Glutamatergic neuron (in vitro differentiated cells): ENCODE measurements around the gene MAP3K5. TPM values are rescaled to one million over a fixed set of nuclear protein-coding genes. Genes with fewer than 3 reads are reported as not detected.

Source experiments
- DNase-seq: peaks from one replicate; pipeline ENCODE4 v3.0.0; 2022
- H3K27ac Mint-ChIP-seq: one replicate; pipeline ENCODE4 v1.8.0; 2020; ENCODE audit warnings: mild to moderate bottlenecking, mixed read lengths, inconsistent platforms; ENCODE audit not compliant: unreplicated experiment
- H3K27me3 Mint-ChIP-seq: one replicate; pipeline ENCODE4 v1.8.0; 2020; ENCODE audit warnings: mild to moderate bottlenecking, moderate library complexity, mixed read lengths, inconsistent platforms; ENCODE audit not compliant: unreplicated experiment
- H3K36me3 Mint-ChIP-seq: one replicate; pipeline ENCODE4 v1.8.0; 2020; ENCODE audit warnings: mild to moderate bottlenecking, mixed read lengths, inconsistent platforms; ENCODE audit not compliant: unreplicated experiment
- H3K4me1 Mint-ChIP-seq: one replicate; pipeline ENCODE4 v1.8.0; 2020; ENCODE audit warnings: mild to moderate bottlenecking, low read depth, mixed read lengths, inconsistent platforms; ENCODE audit not compliant: unreplicated experiment
- H3K4me3 Mint-ChIP-seq: one replicate; pipeline ENCODE4 v1.8.0; 2020; ENCODE audit warnings: mild to moderate bottlenecking, mixed read lengths, inconsistent platforms; ENCODE audit not compliant: unreplicated experiment
- H3K9me3 Mint-ChIP-seq: one replicate; pipeline ENCODE4 v1.8.0; 2020; ENCODE audit warnings: mild to moderate bottlenecking, moderate library complexity, mixed read lengths, inconsistent platforms; ENCODE audit not compliant: unreplicated experiment
- total RNA-seq: library from RNA; stranded (reverse); fragmentation: NEBNext Ultra II Directional; extraction: Animal tissue kit (Norgen Biotek cat#: 25700); gene quantifications from one replicate; pipeline ENCODE4 v1.2.1, GENCODE V29; 2021; ENCODE audit not compliant: unreplicated experiment
- TF ChIP-seq, protein P1 (sequence below): fragments of 200-600 bp; sonication (generic); IDR thresholded peaks from one replicate; pipeline ENCODE4 v1.5.0; 2021; ENCODE audit not compliant: partially characterized antibody, unreplicated experiment

The MAP3K5 gene
- total RNA-seq, 1 donor from 2014 or later, result 0.66 TPM

DNA sequence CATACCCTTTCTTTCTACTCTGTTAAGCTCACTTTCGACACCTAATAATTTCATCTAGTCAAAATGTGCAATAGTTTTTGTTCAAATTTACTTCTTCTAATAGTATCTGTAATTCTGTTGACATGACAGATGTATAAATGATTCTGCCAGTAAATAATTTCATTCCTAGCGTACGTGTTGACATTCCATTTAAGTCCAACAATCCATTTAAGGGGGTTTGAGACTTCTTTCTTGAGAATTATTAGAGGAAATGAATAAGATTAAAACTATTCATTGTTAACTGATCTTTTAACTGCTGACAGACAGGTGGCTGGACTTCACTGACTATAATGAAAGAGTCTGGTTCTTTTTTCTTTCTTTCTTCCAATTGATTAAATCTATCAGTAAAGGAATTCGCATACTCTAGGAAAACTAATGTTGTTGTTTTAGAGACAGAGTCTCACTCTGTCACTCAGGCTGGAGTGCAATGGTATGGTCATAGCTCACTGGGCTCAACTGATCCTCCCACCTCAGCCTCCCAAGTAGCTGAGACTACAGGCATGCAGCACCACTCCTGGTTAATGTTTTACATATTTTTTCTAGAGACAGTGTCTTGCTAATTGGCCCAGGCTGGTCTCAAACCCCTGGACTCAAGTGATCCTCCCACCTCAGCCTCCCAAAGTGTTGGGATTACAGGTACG is 55.9 kb downstream of the MAP3K5 start:
- H3K9me3 Mint-ChIP-seq, result no peaks in the 10 kb centered on the region
- H3K36me3 Mint-ChIP-seq, result no peaks in the 10 kb centered on the region
- no peak overlapping the region for H3K4me3 Mint-ChIP-seq
- no peaks in the 10 kb centered on the region for H3K4me1 Mint-ChIP-seq
- no peak overlapping the region for H3K27ac Mint-ChIP-seq
- H3K27me3 Mint-ChIP-seq, result no peaks in the 10 kb centered on the region
- DNase-seq, result no peak
- TF ChIP-seq, protein P1, sequence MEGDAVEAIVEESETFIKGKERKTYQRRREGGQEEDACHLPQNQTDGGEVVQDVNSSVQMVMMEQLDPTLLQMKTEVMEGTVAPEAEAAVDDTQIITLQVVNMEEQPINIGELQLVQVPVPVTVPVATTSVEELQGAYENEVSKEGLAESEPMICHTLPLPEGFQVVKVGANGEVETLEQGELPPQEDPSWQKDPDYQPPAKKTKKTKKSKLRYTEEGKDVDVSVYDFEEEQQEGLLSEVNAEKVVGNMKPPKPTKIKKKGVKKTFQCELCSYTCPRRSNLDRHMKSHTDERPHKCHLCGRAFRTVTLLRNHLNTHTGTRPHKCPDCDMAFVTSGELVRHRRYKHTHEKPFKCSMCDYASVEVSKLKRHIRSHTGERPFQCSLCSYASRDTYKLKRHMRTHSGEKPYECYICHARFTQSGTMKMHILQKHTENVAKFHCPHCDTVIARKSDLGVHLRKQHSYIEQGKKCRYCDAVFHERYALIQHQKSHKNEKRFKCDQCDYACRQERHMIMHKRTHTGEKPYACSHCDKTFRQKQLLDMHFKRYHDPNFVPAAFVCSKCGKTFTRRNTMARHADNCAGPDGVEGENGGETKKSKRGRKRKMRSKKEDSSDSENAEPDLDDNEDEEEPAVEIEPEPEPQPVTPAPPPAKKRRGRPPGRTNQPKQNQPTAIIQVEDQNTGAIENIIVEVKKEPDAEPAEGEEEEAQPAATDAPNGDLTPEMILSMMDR, result no peak

GRCh38 chr6:136734977-136735376 is 57.3 kb downstream of the MAP3K5 start:
- no peak for DNase-seq
- no peaks in the 10 kb centered on the region for H3K27me3 Mint-ChIP-seq
- H3K36me3 Mint-ChIP-seq, result no peaks in the 10 kb centered on the region
- H3K4me3 Mint-ChIP-seq, result no peak overlapping the region
- no peaks in the 10 kb centered on the region for H3K9me3 Mint-ChIP-seq
- no peak overlapping the region for H3K27ac Mint-ChIP-seq
- TF ChIP-seq, protein P1, result no peak
- H3K4me1 Mint-ChIP-seq, result no peaks in the 10 kb centered on the region

DNA sequence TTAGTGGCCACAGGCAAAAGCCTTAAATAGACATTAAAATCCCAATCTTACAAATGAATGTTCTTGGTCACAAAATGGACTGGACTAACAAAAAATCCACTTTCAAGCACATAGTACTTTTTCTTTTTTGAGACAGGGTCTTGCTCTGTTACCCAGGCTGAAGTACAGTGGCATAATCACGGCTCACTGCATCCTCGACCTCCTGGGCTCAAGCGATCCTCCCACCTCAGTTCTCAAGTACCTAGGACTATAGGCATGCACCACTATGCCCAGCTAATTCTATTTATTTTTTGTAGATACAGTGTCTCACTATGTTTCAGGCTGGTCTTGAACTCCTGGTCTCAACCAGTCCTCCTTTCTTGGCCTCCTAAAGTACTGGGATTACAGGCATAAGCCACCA is 59.4 kb downstream of the MAP3K5 start:
- TF ChIP-seq, protein P1, result no peak
- Mint-ChIP-seq H3K27ac (no peak overlapping the region), H3K36me3 (no peaks in the 10 kb centered on the region), H3K4me3 (no peak overlapping the region), H3K4me1 (no peaks in the 10 kb centered on the region), H3K9me3 (peaks cover 1% of the 10 kb centered on the region), H3K27me3 (no peaks in the 10 kb centered on the region)
- DNase-seq, result no peak

DNA sequence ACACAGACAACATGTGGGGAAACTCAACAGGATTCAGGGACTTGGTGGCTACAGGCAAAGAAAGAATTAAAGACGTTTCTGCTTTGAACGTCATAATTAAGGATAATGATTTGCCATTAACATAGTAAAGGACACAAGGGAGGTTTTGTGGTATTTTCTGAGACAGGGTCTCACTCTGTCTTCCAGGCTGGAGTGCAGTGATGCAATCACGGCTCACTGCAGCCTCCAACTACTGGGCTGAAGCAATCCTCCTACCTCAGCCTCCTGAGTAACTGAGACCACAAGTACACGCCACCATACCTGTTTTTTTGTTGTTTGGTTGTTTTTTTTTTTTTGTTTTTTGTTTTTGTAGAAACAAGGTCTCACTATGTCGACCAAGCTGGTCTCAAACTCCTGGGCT is 62.4 kb downstream of the MAP3K5 start:
- TF ChIP-seq, protein P1, result no peak
- Mint-ChIP-seq H3K27me3 (no peaks in the 10 kb centered on the region), H3K36me3 (no peaks in the 10 kb centered on the region), H3K4me1 (no peaks in the 10 kb centered on the region), H3K27ac (no peak overlapping the region), H3K4me3 (no peak overlapping the region), H3K9me3 (peaks cover 1% of the 10 kb centered on the region)
- DNase-seq, result no peak

DNA sequence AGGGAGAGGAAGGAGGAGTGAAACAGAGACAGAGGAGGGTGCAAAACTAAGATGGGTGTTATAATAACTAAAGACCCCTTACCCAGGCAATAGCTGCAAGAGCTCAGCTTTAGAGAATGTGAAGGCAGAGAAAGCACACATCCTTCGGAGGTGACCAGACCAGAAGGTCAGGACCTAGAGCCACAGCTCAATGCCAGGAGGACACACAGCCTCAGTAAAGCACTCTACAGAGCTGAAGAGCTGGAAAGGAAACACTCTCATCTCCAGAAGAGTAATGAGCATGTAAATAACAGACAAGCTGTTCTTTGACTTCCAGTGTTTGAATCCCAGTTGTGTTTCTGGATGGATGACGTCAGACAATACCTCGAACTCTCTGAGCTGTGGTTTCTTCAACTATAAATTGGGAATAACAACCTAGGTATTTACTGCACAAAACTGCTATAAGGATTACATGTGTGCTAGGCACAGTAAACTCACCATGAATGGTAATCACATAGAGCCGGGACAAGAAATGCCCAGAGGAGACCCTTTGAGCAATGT is 63.2 kb downstream of the MAP3K5 start:
- no peak overlapping the region for H3K4me3 Mint-ChIP-seq
- H3K9me3 Mint-ChIP-seq, result peaks cover 1% of the 10 kb centered on the region
- H3K27me3 Mint-ChIP-seq, result no peaks in the 10 kb centered on the region
- no peak for DNase-seq
- no peaks in the 10 kb centered on the region for H3K4me1 Mint-ChIP-seq
- no peak overlapping the region for H3K27ac Mint-ChIP-seq
- TF ChIP-seq, protein P1, result no peak
- H3K36me3 Mint-ChIP-seq, result no peaks in the 10 kb centered on the region
